HCT116 (cell line): ENCODE results near the gene TFF1. TPM values are rescaled to one million over a fixed set of nuclear protein-coding genes. Genes with fewer than 3 reads are reported as not detected.

ENCODE experiments used
- ATAC-seq: fragments of 200-7000 bp; cut with Tn5 transposase; 2 replicates; pipeline ENCODE4 v1.9.1; 2020; ENCODE audit warnings: mild to moderate bottlenecking, moderate library complexity
- BruUV-seq: library from RNA; stranded (reverse); fragments of 400-500 nt; replicated peaks from 2 replicates; lab custom pipeline; 2021; lab: Mats Ljungman, UMichigan
- CTCF ChIA-PET: fragments of 300-600 bp; sonication (Branson Sonifier 250); formaldehyde crosslinking; loops from one replicate; lab custom pipeline; 2021; ENCODE audit warnings: antibody characterized with exemption; lab: Charles Lee
- POLR2A ChIA-PET: fragments of 300-600, 350-600 bp; sonication (Branson Sonifier 250); formaldehyde crosslinking; loops from one replicate; lab custom pipeline; 2021; ENCODE audit warnings: antibody characterized with exemption; lab: Charles Lee
- RAD21 ChIA-PET, 2 experiments: fragments of 300-600 bp; sonication (Branson Sonifier 250); formaldehyde crosslinking; loops; one replicate each; lab custom pipeline; 2023; ENCODE audit warnings: low total read pairs in 2 of 2; ENCODE audit not compliant: uncharacterized antibody in 2 of 2, unreplicated experiment in 2 of 2, low non-redundant PET in 1 of 2; lab: Charles Lee
- DNase-seq: peaks from one replicate; pipeline ENCODE4 v3.0.0-alpha.2; 2010; ENCODE audit warnings: low read depth, low spot score
- H2AFZ ChIP-seq: fragments of 200-600 bp; shearing (Covaris generic), sonication (generic); 2 replicates; pipeline ENCODE4 v1.6.1; 2017; ENCODE audit warnings: low read depth, mixed run types, mixed read lengths, antibody characterized with exemption, low read length; ENCODE audit not compliant: poor library complexity, severe bottlenecking
- H3K27ac ChIP-seq: 2 replicates; pipeline ENCODE4 v1.5.1; 2012; ENCODE audit warnings: low read depth, low read length
- H3K27me3 ChIP-seq: fragments of 200-600 bp; sonication (generic); 2 replicates; pipeline ENCODE4 v1.6.1; 2016; ENCODE audit warnings: mixed run types, low read length, mixed read lengths; ENCODE audit not compliant: insufficient read depth
- H3K36me3 ChIP-seq, 2 experiments: fragments of 200-500 bp in 1 of 2; fragments of 200-600 bp in 1 of 2; sonication (Bioruptor generic) in 1 of 2; sonication (generic) in 1 of 2; 2 replicates each; pipeline versions ENCODE4 v1.5.1 to v1.6.1; 2014 to 2016; ENCODE audit warnings: low read length in 2 of 2, inconsistent platforms in 1 of 2, mixed read lengths in 1 of 2, mixed run types in 1 of 2; ENCODE audit not compliant: insufficient read depth in 2 of 2, control insufficient read depth in 1 of 2
- H3K4me1 ChIP-seq, 2 experiments: fragments of 200-600 bp in 1 of 2; sonication (generic) in 1 of 2; 2 replicates each; pipeline versions ENCODE4 v1.5.1 to v1.6.1; 2012 to 2017; ENCODE audit warnings: low read length in 2 of 2, inconsistent platforms in 1 of 2, mild to moderate bottlenecking in 1 of 2, mixed read lengths in 1 of 2, mixed run types in 1 of 2, moderate library complexity in 1 of 2; ENCODE audit not compliant: insufficient read depth in 2 of 2, control insufficient read depth in 1 of 2
- H3K4me2 ChIP-seq: fragments of 200-600 bp; sonication (generic); 2 replicates; pipeline ENCODE4 v1.6.1; 2017; ENCODE audit warnings: mixed run types, low read length, mixed read lengths
- H3K4me3 ChIP-seq, 2 experiments: fragments of 200-600 bp in 1 of 2; sonication (generic) in 1 of 2; replicated peaks in 1 of 2; 2 replicates each; pipeline ENCODE4 v1.5.1; 2011 to 2016; ENCODE audit warnings: low read length in 2 of 2, control low read depth in 1 of 2, low read depth in 1 of 2, mild to moderate bottlenecking in 1 of 2, mixed read lengths in 1 of 2, mixed run types in 1 of 2
- H3K79me2 ChIP-seq: fragments of 200-600 bp; sonication (generic); 2 replicates; pipeline ENCODE4 v1.6.1; 2017; ENCODE audit warnings: mild to moderate bottlenecking, mixed run types, low read length, moderate library complexity, mixed read lengths; ENCODE audit not compliant: insufficient read depth
- H3K9ac ChIP-seq: fragments of 200-600 bp; sonication (generic); 2 replicates; pipeline ENCODE4 v1.6.1; 2016; ENCODE audit warnings: low read length, mixed read lengths
- H3K9me2 ChIP-seq: fragments of 200-600 bp; sonication (generic), shearing (Covaris generic); 2 replicates; pipeline ENCODE4 v1.6.1; 2017; ENCODE audit warnings: mixed run types, mild to moderate bottlenecking, moderate library complexity; ENCODE audit not compliant: insufficient read depth
- H3K9me3 ChIP-seq, 2 experiments: fragments of 200-500 bp in 1 of 2; fragments of 200-600 bp in 1 of 2; sonication (Bioruptor generic) in 1 of 2; sonication (generic) in 1 of 2; 2 replicates each; pipeline ENCODE4 v1.6.1; 2014 to 2017; ENCODE audit warnings: low read length in 2 of 2, mixed read lengths in 2 of 2, inconsistent platforms in 1 of 2, low read depth in 1 of 2, mild to moderate bottlenecking in 1 of 2, mixed run types in 1 of 2, moderate library complexity in 1 of 2; ENCODE audit not compliant: control insufficient read depth in 1 of 2, insufficient read depth in 1 of 2
- H4K20me1 ChIP-seq: fragments of 200-600 bp; sonication (generic), shearing (Covaris generic); 2 replicates; pipeline ENCODE4 v1.6.1; 2017; ENCODE audit warnings: mixed run types, mild to moderate bottlenecking, moderate library complexity; ENCODE audit not compliant: insufficient read depth
- CBX3 ChIP-seq: IDR thresholded peaks from 2 replicates; pipeline ENCODE4 v1.6.1; 2012; ENCODE audit warnings: low read depth
- CTCF ChIP-seq, 3 experiments: fragments of 200-600 bp in 1 of 3; sonication (generic) in 1 of 3; IDR thresholded peaks in 2 of 3; conservative IDR thresholded peaks in 1 of 3; 2 replicates each; pipeline ENCODE4 v1.5.1; 2012 to 2017; ENCODE audit warnings: low read depth in 2 of 3, low read length in 2 of 3, antibody characterized with exemption in 1 of 3, borderline replicate concordance in 1 of 3, control low read depth in 1 of 3, mild to moderate bottlenecking in 1 of 3, mixed read lengths in 1 of 3, mixed run types in 1 of 3, moderate library complexity in 1 of 3; ENCODE audit not compliant: insufficient read depth in 1 of 3
- EGR1 ChIP-seq: IDR thresholded peaks from 2 replicates; pipeline ENCODE4 v1.6.1; 2012; ENCODE audit warnings: low read depth
- EZH2phosphoT487 ChIP-seq: fragments of 200-600 bp; IDR thresholded peaks from 2 replicates; pipeline ENCODE4 v1.6.1; 2018; ENCODE audit warnings: antibody characterized with exemption, borderline replicate concordance
- JUND ChIP-seq: IDR thresholded peaks from 2 replicates; pipeline ENCODE4 v1.6.1; 2012
- POLR2A ChIP-seq: IDR thresholded peaks from 2 replicates; pipeline ENCODE4 v1.7.0; 2011; ENCODE audit warnings: borderline replicate concordance; ENCODE audit not compliant: insufficient read depth, insufficient read length; ENCODE audit errors: extremely low read depth
- RAD21 ChIP-seq: IDR thresholded peaks from 2 replicates; pipeline ENCODE4 v1.6.1; 2012; ENCODE audit warnings: low read depth, mild to moderate bottlenecking
- SRF ChIP-seq: IDR thresholded peaks from 2 replicates; pipeline ENCODE4 v1.6.1; 2012; ENCODE audit warnings: low read depth
- TCF7L2 ChIP-seq: IDR thresholded peaks from 2 replicates; pipeline ENCODE4 v1.7.0; 2011; ENCODE audit warnings: borderline replicate concordance, inconsistent platforms; ENCODE audit not compliant: insufficient read depth, insufficient read length; ENCODE audit errors: extremely low read depth
- ZBTB33 ChIP-seq: IDR thresholded peaks from 2 replicates; pipeline ENCODE4 v1.6.1; 2011; ENCODE audit warnings: mild to moderate bottlenecking, low read length, moderate library complexity; ENCODE audit not compliant: insufficient replicate concordance; ENCODE audit errors: extremely low read depth
- ZFX ChIP-seq: fragments of 450-650 bp; IDR thresholded peaks from 2 replicates; pipeline ENCODE4 v1.6.1; 2017
- ZNF274 ChIP-seq: fragments of 200-500 bp; sonication (Bioruptor generic); IDR thresholded peaks from 2 replicates; pipeline ENCODE4 v1.6.1; 2014; ENCODE audit warnings: mild to moderate bottlenecking, low read depth, low read length, inconsistent platforms
- intact Hi-C: fragments of 100-400 bp; cut with micrococcal nuclease; formaldehyde crosslinking; loops from 2 replicates; pipeline ENCODE4 v1.10.0; 2022
- total RNA-seq: library from RNA; stranded (reverse); gene quantifications from one replicate; pipeline ENCODE4 v1.2.1, GENCODE V29; 2021; ENCODE audit not compliant: unreplicated experiment
- TF ChIP-seq, protein P1 (sequence below): IDR thresholded peaks from 2 replicates; pipeline ENCODE4 v1.6.1; 2012

TFF1 gene
- total RNA-seq, 1 experiment from 2014 or later: 0.61 TPM

DNA sequence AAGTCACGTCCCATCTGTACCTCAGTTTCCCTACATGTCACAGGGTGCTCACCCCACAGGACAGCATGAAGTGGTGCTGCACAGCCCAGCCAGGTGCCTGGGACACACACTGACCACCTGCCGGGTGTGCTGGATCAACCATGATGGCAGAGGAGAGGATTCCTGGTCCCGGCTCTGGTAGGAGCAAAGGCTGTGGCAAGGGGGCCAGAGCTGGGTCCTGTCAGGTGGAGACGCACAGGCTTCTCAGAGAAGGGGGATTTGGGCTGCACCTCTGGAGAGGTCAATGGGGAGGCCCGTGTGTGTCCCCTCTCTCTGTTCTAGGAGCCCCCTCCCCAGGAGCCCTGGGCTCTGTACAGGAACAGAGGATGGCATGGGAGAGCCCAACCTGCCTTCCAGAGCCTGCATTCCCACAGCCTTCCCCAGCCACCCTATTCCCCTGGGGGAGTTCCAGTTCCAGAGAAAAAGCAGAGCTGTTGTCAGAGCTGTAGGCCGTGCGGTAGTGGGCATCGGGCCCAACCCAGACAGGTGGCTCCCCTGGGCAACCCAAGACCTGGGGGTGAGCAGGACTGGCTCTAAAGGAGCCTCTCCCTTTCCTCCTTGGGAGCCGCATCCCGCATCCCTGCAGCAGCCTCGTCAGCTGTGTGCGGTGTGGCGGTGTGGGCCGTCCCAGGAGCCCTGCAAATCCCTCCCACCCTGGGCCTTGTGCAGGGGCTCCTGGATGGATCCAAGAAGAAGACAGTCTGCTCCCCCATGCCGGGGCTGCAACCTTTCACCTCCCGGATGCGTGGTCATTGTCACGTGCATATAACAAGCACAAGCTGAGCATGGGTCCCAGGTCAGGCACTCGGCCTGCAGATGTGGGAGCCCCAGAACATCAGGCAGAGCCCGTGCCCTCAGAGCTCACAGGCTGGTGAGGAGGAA, 48.2 kb downstream of the TFF1 start:
- no peak overlapping the region for H3K4me3 ChIP-seq
- H2AFZ ChIP-seq: no peak overlapping the region
- no TSS peak for BruUV-seq
- ChIA-PET POLR2A (no interaction called here), RAD21 (interaction anchor here in 1 of 2 experiments (0.6 kb wide), 1 partner anchor 133 kb away, joined by 3 read pairs; no protein-coding TSS in a partner anchor), CTCF (interaction anchor here (2.1 kb wide), 1 partner anchor 8 kb away, joined by 7 read pairs; no protein-coding TSS in a partner anchor)
- DNase-seq: no peak
- intact Hi-C loops: no loop called here
- no peaks in the 10 kb centered on the region for H3K9me3 ChIP-seq
- no peaks in the 10 kb centered on the region for H3K27me3 ChIP-seq
- no peak for ATAC-seq
- H4K20me1 ChIP-seq: no peaks in the 10 kb centered on the region
- no peaks in the 10 kb centered on the region for H3K36me3 ChIP-seq
- H3K27ac ChIP-seq: no peak overlapping the region
- H3K9ac ChIP-seq: no peak overlapping the region
- no peaks in the 10 kb centered on the region for H3K79me2 ChIP-seq
- no peak overlapping the region for H3K4me2 ChIP-seq
- H3K4me1 ChIP-seq: no peaks in the 10 kb centered on the region
- no peaks in the 10 kb centered on the region for H3K9me2 ChIP-seq
- TF ChIP-seq CTCF (IDR thresholded peaks at IDR 0.05 in 2 of 3, conservative IDR thresholded peaks at IDR 0.05 in 1 of 3; ENCODE audit: borderline replicate concordance in 1 of 3, insufficient read depth in 1 of 3, low read depth in 2 of 3, low read length in 2 of 3) (no peak), ZFX (no peak), JUND (no peak), ZBTB33 (no peak), POLR2A (no peak), TCF7L2 (no peak), RAD21 (no peak), CBX3 (no peak), EZH2phosphoT487 (no peak), EGR1 (no peak), ZNF274 (no peak), SRF (no peak)
- TF ChIP-seq, protein P1, sequence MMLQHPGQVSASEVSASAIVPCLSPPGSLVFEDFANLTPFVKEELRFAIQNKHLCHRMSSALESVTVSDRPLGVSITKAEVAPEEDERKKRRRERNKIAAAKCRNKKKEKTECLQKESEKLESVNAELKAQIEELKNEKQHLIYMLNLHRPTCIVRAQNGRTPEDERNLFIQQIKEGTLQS: no peak
